NCI-H2081 (cell line): ENCODE results near the gene PDYN.

ENCODE experiments used
- DNase-seq, 2 experiments: peaks; one replicate each; lab custom pipeline; 2025; lab: John Stamatoyannopoulos, UW

PDYN gene

DNA sequence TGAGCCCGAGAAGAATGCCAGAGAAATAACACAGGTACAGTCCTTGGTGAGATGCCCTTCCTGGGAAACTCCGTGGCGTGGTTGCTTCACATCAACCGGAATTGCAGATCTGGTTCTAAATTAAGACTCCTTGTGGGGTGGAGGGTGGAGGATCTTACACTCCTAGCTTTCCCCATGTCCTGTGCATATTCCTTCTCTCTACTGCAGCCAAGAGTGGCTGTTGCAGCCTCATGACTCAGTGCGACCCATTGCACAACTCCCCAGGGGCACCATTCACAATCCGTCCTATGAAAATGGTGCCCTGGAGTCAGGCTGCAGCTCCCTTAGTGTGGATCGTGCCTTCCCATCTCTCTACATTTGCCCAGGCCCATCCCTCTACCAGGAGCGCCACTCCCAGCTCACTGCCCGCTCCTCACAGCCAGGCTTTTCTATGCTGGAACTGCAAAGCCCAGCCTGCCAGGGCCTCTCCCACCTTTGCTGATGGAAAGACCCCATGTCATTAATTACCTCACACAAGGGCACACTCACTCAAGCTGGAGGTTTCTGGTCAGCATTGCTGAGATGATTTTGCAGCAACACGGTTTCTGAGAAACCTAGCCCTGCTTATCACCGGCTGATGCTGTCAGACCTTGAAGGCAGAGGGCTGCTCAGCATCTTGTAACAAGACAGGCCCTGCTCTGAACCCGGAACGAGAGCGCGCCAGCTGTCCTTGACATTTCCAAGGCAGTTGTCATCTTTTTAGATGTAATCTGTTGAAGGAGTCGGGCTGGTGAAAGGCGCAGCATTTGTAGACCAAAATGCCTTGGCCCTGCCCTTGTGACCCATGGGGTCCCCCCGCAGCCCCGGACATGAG is 58.9 kb downstream of the PDYN start:
- DNase-seq: no peak

DNA sequence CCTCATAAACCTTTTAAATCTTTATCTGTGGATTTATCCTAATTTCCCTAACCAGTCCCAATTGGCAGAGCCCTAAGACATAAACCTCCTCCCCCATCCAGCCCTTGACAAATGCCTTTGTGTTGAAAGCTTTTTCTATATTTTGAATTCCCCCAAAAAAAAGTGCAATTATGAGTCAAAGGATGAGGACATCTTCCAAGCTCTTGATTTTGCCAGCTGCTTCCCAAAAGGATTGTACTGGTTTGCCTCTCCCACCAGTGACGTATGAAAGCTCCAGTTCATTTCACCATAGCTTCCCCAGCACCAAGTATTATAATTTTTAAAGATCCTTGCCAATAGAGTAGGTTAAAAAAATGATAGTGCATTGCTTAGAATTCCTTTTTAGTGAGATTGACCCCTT is 59.7 kb downstream of the PDYN start:
- DNase-seq: no peak

GRCh38 chr20:1933465-1933870 is 60.4 kb downstream of the PDYN start:
- DNase-seq: no peak

GRCh38 chr20:1932971-1933370 is 60.9 kb downstream of the PDYN start:
- no peak for DNase-seq

DNA sequence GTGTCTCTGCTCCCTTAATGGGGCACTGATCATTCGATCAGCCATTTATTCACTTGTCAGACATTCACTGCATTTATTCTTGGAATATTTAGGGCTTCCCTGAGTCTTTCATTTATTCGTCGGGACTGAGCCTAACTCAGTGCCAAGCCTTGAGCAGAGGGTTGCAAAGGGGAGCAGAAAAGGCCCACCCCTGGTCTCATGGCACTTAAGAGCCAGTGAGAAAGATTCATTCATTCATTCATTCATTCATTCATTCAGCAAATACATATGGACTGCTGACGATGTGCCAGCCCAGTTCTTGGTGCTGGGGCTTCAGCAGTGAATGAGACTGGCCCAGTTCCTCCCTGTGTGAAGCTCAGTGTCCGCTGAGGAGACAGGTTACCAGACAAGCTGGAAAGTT is 62.0 kb downstream of the PDYN start:
- DNase-seq: no peak

DNA sequence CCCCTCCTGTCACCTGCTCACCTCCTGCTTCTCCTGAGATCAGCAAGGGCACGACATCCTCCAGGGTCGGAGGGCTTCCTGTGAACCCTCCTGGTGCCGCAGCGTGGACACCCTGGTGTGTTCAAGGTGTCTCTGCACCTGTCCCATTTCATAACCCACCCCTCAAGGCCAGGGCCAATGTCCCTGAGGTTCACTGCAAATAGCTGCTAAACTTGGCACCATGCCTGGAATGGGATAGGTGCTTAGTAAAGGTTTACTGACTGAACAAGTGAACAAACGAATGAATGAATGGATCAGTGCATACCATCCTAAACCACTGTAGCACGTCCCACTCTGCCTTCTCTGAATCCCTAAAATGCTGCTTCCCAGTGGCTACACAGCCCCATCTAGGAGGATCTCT is 63.7 kb downstream of the PDYN start:
- DNase-seq: no peak

- no peak for DNase-seq
Observed at GRCh38 chr20:1929460-1929859, 64.4 kb downstream of the PDYN start.

DNA sequence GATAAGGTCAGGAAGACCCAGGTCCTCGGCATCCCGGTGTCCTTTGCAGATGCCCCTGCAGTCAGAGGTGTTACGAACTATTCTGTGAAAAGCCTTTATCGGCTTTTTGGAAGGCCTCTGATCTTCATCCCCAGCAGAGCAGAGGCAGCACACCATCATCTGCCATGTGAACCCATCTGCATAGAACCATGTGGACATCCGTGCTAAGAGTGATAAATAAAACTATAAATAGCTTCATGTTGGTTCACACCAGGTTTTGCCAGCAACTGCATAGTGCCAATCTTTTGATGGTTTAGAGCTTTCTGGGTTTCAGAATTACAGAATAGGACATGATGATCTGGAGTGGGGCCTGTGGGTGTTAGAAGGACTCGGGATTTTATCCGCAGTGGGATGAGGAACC is 65.1 kb downstream of the PDYN start:
- DNase-seq: no peak
